OCI-LY7 (cell line): ENCODE measurements around the gene NR0B1. TPM values are rescaled to one million over a fixed set of nuclear protein-coding genes. Genes with fewer than 3 reads are reported as not detected.

Source experiments
- BruUV-seq: library from RNA; stranded (reverse); fragments of 400-500 nt; replicated peaks from 2 replicates; lab custom pipeline; 2021; lab: Mats Ljungman, UMichigan
- CTCF ChIA-PET: fragments of 300-600 bp; sonication (Branson Sonifier 250); formaldehyde crosslinking; loops from one replicate; lab custom pipeline; 2022; ENCODE audit warnings: antibody characterized with exemption; ENCODE audit not compliant: unreplicated experiment; lab: Charles Lee
- POLR2A ChIA-PET: fragments of 300-600 bp; sonication (Branson Sonifier 250); formaldehyde crosslinking; loops from one replicate; lab custom pipeline; 2022; ENCODE audit warnings: antibody characterized with exemption; lab: Charles Lee
- DNase-seq: peaks from one replicate; pipeline ENCODE4 v3.0.0-alpha.2; 2015; ENCODE audit warnings: low spot score
- H2AFZ ChIP-seq: fragments of 200-600 bp; sonication (generic), shearing (Covaris generic); 2 replicates; pipeline ENCODE4 v1.6.1; 2014; ENCODE audit warnings: mild to moderate bottlenecking, antibody characterized with exemption, low read length, moderate library complexity
- H3K27ac ChIP-seq: fragments of 200-600 bp; sonication (generic); 2 replicates; pipeline ENCODE4 v1.5.1; 2014; ENCODE audit warnings: mixed run types, low read depth, mild to moderate bottlenecking, moderate library complexity, low read length, inconsistent platforms; ENCODE audit not compliant: poor library complexity, severe bottlenecking
- H3K36me3 ChIP-seq: fragments of 200-600 bp; sonication (generic); 2 replicates; pipeline ENCODE4 v1.6.1; 2014; ENCODE audit warnings: mild to moderate bottlenecking, antibody characterized with exemption, low read length, moderate library complexity, mixed read lengths; ENCODE audit not compliant: insufficient read depth
- H3K4me1 ChIP-seq: fragments of 200-600 bp; sonication (generic); 2 replicates; pipeline ENCODE4 v1.5.1; 2014; ENCODE audit warnings: mild to moderate bottlenecking, low read length; ENCODE audit not compliant: insufficient read depth, poor library complexity, severe bottlenecking
- H3K4me2 ChIP-seq: fragments of 200-600 bp; sonication (generic); 2 replicates; pipeline ENCODE4 v1.6.1; 2014; ENCODE audit warnings: mild to moderate bottlenecking, low read length
- H3K4me3 ChIP-seq: fragments of 200-600 bp; sonication (generic); 2 replicates; pipeline ENCODE4 v1.5.1; 2014; ENCODE audit warnings: mild to moderate bottlenecking, low read depth, low read length; ENCODE audit not compliant: poor library complexity, severe bottlenecking
- H3K79me2 ChIP-seq: fragments of 200-600 bp; sonication (generic); 2 replicates; pipeline ENCODE4 v1.6.1; 2016; ENCODE audit warnings: low read depth, mild to moderate bottlenecking, low read length, moderate library complexity, mixed read lengths; ENCODE audit not compliant: insufficient read depth
- H3K9me2 ChIP-seq: fragments of 200-600 bp; sonication (generic); 2 replicates; pipeline ENCODE4 v1.6.1; 2016; ENCODE audit warnings: mild to moderate bottlenecking, low read length, mixed read lengths; ENCODE audit not compliant: insufficient read depth
- H3K9me3 ChIP-seq: fragments of 200-600 bp; sonication (generic); 2 replicates; pipeline ENCODE4 v1.6.1; 2014; ENCODE audit warnings: mild to moderate bottlenecking, mixed run types, low read length, mixed read lengths
- H4K20me1 ChIP-seq: fragments of 200-600 bp; sonication (generic); 2 replicates; pipeline ENCODE4 v1.6.1; 2014; ENCODE audit warnings: mild to moderate bottlenecking, antibody characterized with exemption, low read length, moderate library complexity, mixed read lengths; ENCODE audit not compliant: insufficient read depth
- CTCF ChIP-seq: fragments of 200-600 bp; sonication (generic); conservative IDR thresholded peaks from 2 replicates; pipeline ENCODE4 v1.5.1; 2014; ENCODE audit warnings: mild to moderate bottlenecking, antibody characterized with exemption, low read length, moderate library complexity, mixed read lengths
- EZH2phosphoT487 ChIP-seq: fragments of 200-600 bp; sonication (generic); IDR thresholded peaks from 2 replicates; pipeline ENCODE4 v1.6.1; 2018; ENCODE audit warnings: low read depth, borderline replicate concordance, mild to moderate bottlenecking, mixed run types, antibody characterized with exemption, low read length, moderate library complexity, mixed read lengths
- intact Hi-C: fragments of 100-400 bp; cut with micrococcal nuclease; formaldehyde crosslinking; loops from one replicate; pipeline ENCODE4 v1.10.0; 2022; ENCODE audit not compliant: unreplicated experiment
- total RNA-seq, 2 experiments: library from RNA; depleted of rRNA in 1 of 2; stranded (reverse); fragments of >200 nt in 1 of 2; shearing (Covaris generic) in 1 of 2; gene quantifications; 2 replicates each; pipeline ENCODE4 v1.2.3, GENCODE V29; 2014 to 2022

The NR0B1 gene
- total RNA-seq, 2 experiments from 2014 or later: not detected

GRCh38 chrX:30301963-30302362, 7.2 kb downstream of the NR0B1 start:
- Histone ChIP-seq H3K4me1 (no peaks in the 10 kb centered on the region), H3K36me3 (no peaks in the 10 kb centered on the region), H4K20me1 (no peaks in the 10 kb centered on the region), H3K9me3 (no peaks in the 10 kb centered on the region), H3K9me2 (no peaks in the 10 kb centered on the region), H3K79me2 (no peaks in the 10 kb centered on the region), H2AFZ (no peak overlapping the region), H3K4me2 (no peak overlapping the region), H3K4me3 (no peak overlapping the region), H3K27ac (no peak overlapping the region)
- intact Hi-C loops: no loop called here
- DNase-seq: no peak
- CTCF ChIA-PET: no interaction called here
- BruUV-seq: no TSS peak
- TF ChIP-seq CTCF (no peak), EZH2phosphoT487 (no peak)
- POLR2A ChIA-PET: no interaction called here

- Histone ChIP-seq H4K20me1 (no peaks in the 10 kb centered on the region), H3K27ac (no peak overlapping the region), H3K9me3 (no peaks in the 10 kb centered on the region), H3K79me2 (no peaks in the 10 kb centered on the region), H3K36me3 (no peaks in the 10 kb centered on the region), H3K4me1 (no peaks in the 10 kb centered on the region), H2AFZ (no peak overlapping the region), H3K4me2 (no peak overlapping the region), H3K9me2 (no peaks in the 10 kb centered on the region), H3K4me3 (no peak overlapping the region)
- ChIA-PET POLR2A (no interaction called here), CTCF (no interaction called here)
- intact Hi-C loops: no loop called here
- no peak for DNase-seq
- no peak for TF ChIP-seq CTCF
- BruUV-seq: no TSS peak
Observed at GRCh38 chrX:30301208-30301607, 8.0 kb downstream of the NR0B1 start.

GRCh38 chrX:30296408-30297254, 12.6 kb downstream of the NR0B1 start:
- Histone ChIP-seq H3K9me2 (no peaks in the 10 kb centered on the region), H2AFZ (no peak overlapping the region), H3K27ac (no peak overlapping the region), H3K4me2 (no peak overlapping the region), H3K36me3 (no peaks in the 10 kb centered on the region), H3K4me1 (no peaks in the 10 kb centered on the region), H4K20me1 (no peaks in the 10 kb centered on the region), H3K4me3 (no peak overlapping the region), H3K9me3 (no peaks in the 10 kb centered on the region), H3K79me2 (no peaks in the 10 kb centered on the region)
- no TSS peak for BruUV-seq
- DNase-seq: no peak
- TF ChIP-seq EZH2phosphoT487: no peak
- no peak for TF ChIP-seq CTCF
- intact Hi-C loops: no loop called here
- CTCF ChIA-PET: no interaction called here
- POLR2A ChIA-PET: interaction anchor here (0.7 kb wide), 1 partner anchor 361 kb away, joined by 4 read pairs; no protein-coding TSS in a partner anchor
